Measurements from ENCODE around the gene MLH1. TPM values are rescaled to one million over a fixed set of nuclear protein-coding genes. Genes with fewer than 3 reads are reported as not detected.
A peak's percentile ranks its signal among the peaks of the same experiment; 100 is the strongest.
"Not testable (repeated sequence)": the region's sequence is repeated elsewhere in the genome, so short reads cannot be mapped to it uniquely, and the experiment has no call there.

The MLH1 gene
- total RNA-seq, 4 donors from 2014 or later, result 27.9 to 59.0 (median 36.3) TPM

GRCh38 chr3:37052860-37053259 lies 59.5 kb downstream of the MLH1 start:
- TF ChIP-seq POLR2AphosphoS5 (IDR thresholded peaks at IDR 0.05), result no peak
- TF ChIP-seq, protein P1, sequence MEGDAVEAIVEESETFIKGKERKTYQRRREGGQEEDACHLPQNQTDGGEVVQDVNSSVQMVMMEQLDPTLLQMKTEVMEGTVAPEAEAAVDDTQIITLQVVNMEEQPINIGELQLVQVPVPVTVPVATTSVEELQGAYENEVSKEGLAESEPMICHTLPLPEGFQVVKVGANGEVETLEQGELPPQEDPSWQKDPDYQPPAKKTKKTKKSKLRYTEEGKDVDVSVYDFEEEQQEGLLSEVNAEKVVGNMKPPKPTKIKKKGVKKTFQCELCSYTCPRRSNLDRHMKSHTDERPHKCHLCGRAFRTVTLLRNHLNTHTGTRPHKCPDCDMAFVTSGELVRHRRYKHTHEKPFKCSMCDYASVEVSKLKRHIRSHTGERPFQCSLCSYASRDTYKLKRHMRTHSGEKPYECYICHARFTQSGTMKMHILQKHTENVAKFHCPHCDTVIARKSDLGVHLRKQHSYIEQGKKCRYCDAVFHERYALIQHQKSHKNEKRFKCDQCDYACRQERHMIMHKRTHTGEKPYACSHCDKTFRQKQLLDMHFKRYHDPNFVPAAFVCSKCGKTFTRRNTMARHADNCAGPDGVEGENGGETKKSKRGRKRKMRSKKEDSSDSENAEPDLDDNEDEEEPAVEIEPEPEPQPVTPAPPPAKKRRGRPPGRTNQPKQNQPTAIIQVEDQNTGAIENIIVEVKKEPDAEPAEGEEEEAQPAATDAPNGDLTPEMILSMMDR (IDR thresholded peaks at IDR 0.05), result no peak
- TF ChIP-seq POLR2A (IDR thresholded peaks at IDR 0.05; ENCODE audit: low read depth), result no peak
- no peak for TF ChIP-seq EP300 (IDR thresholded peaks at IDR 0.05)
- no peak for DNase-seq (ENCODE audit: extremely low spot score)
- H3K9me3 ChIP-seq, result no peaks in the 10 kb centered on the region
- H3K4me3 ChIP-seq, result no peak overlapping the region
- peaks cover 41 to 55% (median 45%) of the 10 kb centered on the region in 4 donors for H3K4me1 ChIP-seq
- intact Hi-C loops (cut with DNase I), result no loop called here
- no peaks in the 10 kb centered on the region for H3K27me3 ChIP-seq
- H3K36me3 ChIP-seq, result peaks cover 10 to 81% (median 52%) of the 10 kb centered on the region in 4 donors
- peak overlapping the region in 2 of 4 donors; percentile 61 to 70 for H3K27ac ChIP-seq (replicated peaks in 1 of 4)

DNA sequence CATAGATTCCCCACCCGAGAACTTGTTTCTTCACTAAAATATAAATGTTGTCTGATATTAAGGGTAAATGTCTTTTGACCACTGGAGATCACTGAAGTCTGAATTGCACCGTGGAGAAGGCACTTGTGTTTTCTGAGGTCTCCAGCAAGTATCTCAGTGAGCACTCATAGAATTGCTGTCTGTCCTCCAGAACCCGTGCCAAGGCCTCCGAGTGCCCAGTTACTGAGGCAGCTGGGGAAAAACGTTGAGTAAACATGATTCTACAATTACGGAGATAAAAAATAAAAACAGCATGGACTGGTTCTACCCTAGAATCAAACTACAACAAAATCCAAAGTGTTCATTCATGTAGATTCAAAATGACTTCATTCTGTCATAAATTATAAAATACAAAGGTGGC lies 60.0 kb downstream of the MLH1 start:
- intact Hi-C loops (cut with DNase I), result no loop called here
- Histone ChIP-seq H3K27ac (replicated peaks in 1 of 4) (peak overlapping the region; percentile 56 to 70 (median 63)), H3K36me3 (peaks cover 13 to 81% (median 52%) of the 10 kb centered on the region in 4 donors), H3K4me1 (peaks cover 41 to 55% (median 45%) of the 10 kb centered on the region in 4 donors), H3K9me3 (no peaks in the 10 kb centered on the region), H3K27me3 (no peaks in the 10 kb centered on the region), H3K4me3 (no peak overlapping the region)
- TF ChIP-seq POLR2A (IDR thresholded peaks at IDR 0.05; ENCODE audit: low read depth) (no peak), POLR2AphosphoS5 (IDR thresholded peaks at IDR 0.05) (no peak), EP300 (IDR thresholded peaks at IDR 0.05) (no peak)
- TF ChIP-seq, protein P1 (IDR thresholded peaks at IDR 0.05), result no peak
- no peak for DNase-seq (ENCODE audit: extremely low spot score)
- WGBS, result 78% methylated on average over 6 of the region's 6 CpGs

GRCh38 chr3:37053753-37054152 lies 60.4 kb downstream of the MLH1 start:
- peak overlapping the region; percentile 56 to 70 (median 63) for H3K27ac ChIP-seq (replicated peaks in 1 of 4)
- WGBS, result 88% methylated on average over 2 of the region's 2 CpGs
- H3K27me3 ChIP-seq, result no peaks in the 10 kb centered on the region
- TF ChIP-seq EP300 (IDR thresholded peaks at IDR 0.05), result no peak
- no peak for TF ChIP-seq POLR2AphosphoS5 (IDR thresholded peaks at IDR 0.05)
- TF ChIP-seq POLR2A (IDR thresholded peaks at IDR 0.05; ENCODE audit: low read depth), result no peak
- TF ChIP-seq, protein P1 (IDR thresholded peaks at IDR 0.05), result no peak
- intact Hi-C loops (cut with DNase I), result no loop called here
- H3K36me3 ChIP-seq, result peaks cover 16 to 81% (median 52%) of the 10 kb centered on the region in 4 donors
- H3K4me3 ChIP-seq, result no peak overlapping the region
- H3K9me3 ChIP-seq, result no peaks in the 10 kb centered on the region
- no peak for DNase-seq (ENCODE audit: extremely low spot score)
- peaks cover 41 to 55% (median 45%) of the 10 kb centered on the region in 4 donors for H3K4me1 ChIP-seq

- peaks cover 41 to 55% (median 45%) of the 10 kb centered on the region in 4 donors for H3K4me1 ChIP-seq
Measured at GRCh38 chr3:37054370-37054769, 61.1 kb downstream of the MLH1 start.

GRCh38 chr3:37055077-37055476 lies 61.8 kb downstream of the MLH1 start:
- H3K4me3 ChIP-seq; H3K9me3 ChIP-seq; H3K27me3 ChIP-seq; intact Hi-C loops (cut with DNase I); DNase-seq (ENCODE audit: extremely low spot score): not testable (repeated sequence)
- H3K4me1 ChIP-seq, result peaks cover 39 to 48% (median 42%) of the 10 kb centered on the region in 4 donors
- peaks cover 16 to 77% (median 44%) of the 10 kb centered on the region in 4 donors for H3K36me3 ChIP-seq
- WGBS, result 92% methylated on average over 8 of the region's 8 CpGs
- H3K27ac ChIP-seq (replicated peaks in 1 of 4), result peak overlapping the region; percentile 56 to 70 (median 63)

More at GRCh38 chr3:37054370-37054769, 61.1 kb downstream of the MLH1 start:
- Histone ChIP-seq H3K27me3 (no peaks in the 10 kb centered on the region), H3K4me3 (no peak overlapping the region), H3K9me3 (no peaks in the 10 kb centered on the region), H3K27ac (replicated peaks in 1 of 4) (peak overlapping the region; percentile 56 to 70 (median 63)), H3K36me3 (peaks cover 16 to 80% (median 49%) of the 10 kb centered on the region in 4 donors)
- DNase-seq (ENCODE audit: extremely low spot score), result no peak
- TF ChIP-seq POLR2AphosphoS5 (IDR thresholded peaks at IDR 0.05) (peak; percentile 14 to 68), EP300 (IDR thresholded peaks at IDR 0.05) (no peak), POLR2A (IDR thresholded peaks at IDR 0.05; ENCODE audit: low read depth) (no peak)
- TF ChIP-seq, protein P1 (IDR thresholded peaks at IDR 0.05), result no peak
- WGBS, result 24% methylated on average over 3 of the region's 3 CpGs
- intact Hi-C loops (cut with DNase I), result no loop called here
